HG03159 (cell line): Measurements from ENCODE around the gene PPP1R10.
"Not testable (repeated sequence)": the region's sequence is repeated elsewhere in the genome, so short reads cannot be mapped to it uniquely, and the experiment has no call there.

Experiments used
- ATAC-seq: cut with Tn5 transposase; IDR thresholded peaks from one replicate; pipeline ENCODE4 v1.9.1; 2021; ENCODE audit warnings: mild to moderate bottlenecking, moderate library complexity; ENCODE audit not compliant: unreplicated experiment

Gene PPP1R10

DNA sequence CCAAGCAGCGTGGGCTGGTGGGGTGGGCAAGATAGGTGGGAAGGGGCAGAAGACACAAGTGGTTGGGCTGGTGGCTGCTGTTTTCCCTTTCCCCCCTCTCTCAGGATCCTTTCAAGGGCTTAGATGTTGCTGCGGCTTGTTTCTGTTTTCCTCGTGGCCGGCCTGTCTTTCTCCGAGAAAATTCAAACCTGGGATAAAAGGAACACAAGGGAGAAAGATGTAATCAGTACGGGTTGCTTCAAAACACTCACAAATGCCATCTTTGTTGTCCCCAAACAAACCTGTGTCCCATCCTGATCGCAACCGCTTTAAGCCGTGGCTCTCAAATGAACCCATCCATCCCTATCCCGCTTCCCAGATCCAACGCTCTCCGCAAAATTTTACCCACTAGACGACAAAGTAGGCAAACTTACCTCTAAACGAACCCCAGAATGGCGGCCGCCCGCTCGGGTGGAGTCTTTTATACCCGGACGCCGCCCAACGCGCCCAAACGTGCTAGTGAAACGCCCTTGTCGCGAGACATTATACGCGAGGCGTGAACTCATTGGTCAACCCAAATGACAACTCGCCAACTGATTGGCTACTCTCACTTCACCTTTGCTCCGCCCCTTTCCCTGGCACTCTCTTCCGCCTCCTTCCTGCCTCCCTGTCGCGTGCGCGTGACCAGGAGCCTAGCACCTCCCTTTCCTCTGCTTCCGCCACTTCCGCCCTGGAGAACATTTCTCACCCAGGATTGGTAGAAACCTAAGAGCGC, at the start of gene PPP1R10:
PPP1R10 (minus strand) TSS at position 433 of the 754 bp plus-strand sequence. CDS start 7,299 bp downstream, outside the sequence.
- peak; percentile 81 for ATAC-seq

DNA sequence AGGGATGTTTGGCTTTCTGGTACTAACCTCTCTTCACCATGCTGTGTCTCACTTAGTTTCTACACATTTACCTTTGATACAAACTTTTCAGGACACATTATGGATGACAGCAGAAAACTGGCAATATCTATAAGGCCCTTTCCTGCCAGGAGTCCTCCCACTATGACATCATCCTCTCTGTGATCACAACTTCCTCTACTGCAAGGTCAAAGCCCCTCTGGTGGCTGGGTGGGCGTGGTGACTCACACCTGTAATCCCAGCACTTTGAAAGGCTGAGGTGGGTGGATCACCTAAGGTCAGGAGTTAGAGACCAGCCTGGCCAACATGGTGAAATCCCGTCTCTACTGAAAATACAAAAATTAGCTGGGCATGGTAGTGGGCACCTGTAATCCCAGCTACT, 49.3 kb upstream of the PPP1R10 start:
- not testable (repeated sequence) for ATAC-seq

DNA sequence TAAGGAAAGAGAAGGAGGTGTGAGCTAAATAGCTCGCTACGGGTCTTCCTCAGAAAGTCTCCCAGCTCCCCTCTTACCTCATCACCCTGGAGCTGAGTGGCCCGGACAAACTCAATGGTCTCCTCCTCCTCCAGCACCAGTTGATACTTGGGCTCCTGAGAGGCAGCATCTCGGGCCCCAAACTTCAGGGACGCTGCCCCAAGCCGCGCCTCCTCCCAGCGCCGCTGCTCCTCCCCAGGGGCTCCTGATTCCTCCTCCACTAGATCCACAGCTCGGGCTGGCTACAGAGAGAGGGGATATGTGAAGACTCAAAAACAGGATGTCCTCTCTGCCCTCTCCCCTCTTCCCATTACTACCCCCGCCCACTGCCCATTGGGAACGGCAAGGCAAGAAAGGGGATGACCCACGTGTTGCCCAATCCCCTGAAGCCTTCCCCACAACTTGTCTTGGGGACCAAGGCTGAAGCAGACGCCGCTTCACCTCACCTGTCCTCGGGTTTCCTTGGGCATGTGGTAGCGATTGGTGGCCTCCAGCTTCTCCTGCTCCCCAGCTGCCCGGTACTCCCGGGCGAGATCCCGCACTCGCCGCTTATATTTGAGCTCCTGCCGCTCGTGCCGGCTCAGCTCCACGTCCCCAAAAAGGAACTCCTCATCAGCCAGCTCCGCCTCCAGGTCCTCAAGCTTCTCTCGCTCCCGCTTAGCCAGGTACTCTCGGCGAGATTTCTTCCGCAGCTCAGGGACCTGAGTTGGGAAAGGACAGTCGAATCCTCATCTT, 48.1 kb upstream of the PPP1R10 start:
- ATAC-seq: no peak

DNA sequence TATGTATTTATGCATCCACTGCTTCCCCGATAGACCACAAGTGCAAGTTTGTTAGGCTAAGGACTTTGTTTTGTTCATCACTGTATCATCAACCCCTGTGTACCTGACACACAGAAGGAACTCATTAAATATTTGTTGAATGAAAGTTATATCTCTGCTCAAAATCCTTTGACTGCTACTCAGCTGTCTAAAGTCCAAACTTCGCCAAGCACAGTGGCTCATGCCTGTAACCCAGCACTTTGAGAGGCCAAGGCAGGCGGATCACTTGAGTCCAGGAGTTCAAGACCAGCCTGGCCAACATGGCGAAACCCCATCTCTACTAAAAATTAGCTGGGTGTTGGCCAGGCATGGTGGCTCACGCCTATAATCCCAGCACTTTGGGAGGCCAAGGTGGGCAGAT, 40.9 kb upstream of the PPP1R10 start:
- not testable (repeated sequence) for ATAC-seq

DNA sequence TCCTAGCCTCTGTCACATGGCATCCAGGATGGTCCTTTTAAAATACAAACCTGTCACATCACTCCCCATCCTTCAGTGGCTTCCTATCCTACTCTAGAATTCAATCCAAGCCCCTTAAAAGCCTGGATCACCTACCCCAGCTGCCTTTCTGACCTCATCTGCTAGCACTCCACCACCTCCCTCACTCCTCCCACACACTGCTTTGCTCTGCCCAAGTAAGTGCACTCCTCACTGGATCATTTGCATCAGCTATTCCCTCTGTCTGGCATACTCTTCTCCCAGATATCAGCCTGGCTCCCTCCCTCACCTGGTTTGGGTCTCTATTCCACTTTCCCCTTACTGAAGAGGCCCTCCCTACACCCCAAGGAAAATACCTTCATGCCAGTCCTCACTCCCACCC, 40.4 kb upstream of the PPP1R10 start:
- no peak for ATAC-seq

DNA sequence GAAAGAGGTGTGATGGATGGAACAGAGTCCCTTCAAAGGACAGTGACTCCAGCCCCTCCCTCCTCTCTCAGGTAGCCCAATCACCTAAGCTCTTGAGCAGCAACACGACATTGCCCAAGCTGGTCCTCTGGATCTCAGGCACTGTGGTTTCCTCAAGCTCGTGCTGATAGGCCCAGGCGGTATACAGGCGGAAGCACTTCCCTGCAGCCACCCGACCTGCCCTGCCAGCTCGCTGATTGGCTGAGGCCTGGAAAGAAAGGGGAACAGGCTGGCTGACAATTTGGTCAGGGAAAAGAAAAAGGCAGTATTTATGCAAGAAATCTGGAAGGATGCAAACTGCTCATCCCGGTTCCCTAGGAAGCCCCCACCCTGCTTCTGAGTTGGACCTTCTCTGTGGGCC, 39.5 kb upstream of the PPP1R10 start:
- no peak for ATAC-seq

DNA sequence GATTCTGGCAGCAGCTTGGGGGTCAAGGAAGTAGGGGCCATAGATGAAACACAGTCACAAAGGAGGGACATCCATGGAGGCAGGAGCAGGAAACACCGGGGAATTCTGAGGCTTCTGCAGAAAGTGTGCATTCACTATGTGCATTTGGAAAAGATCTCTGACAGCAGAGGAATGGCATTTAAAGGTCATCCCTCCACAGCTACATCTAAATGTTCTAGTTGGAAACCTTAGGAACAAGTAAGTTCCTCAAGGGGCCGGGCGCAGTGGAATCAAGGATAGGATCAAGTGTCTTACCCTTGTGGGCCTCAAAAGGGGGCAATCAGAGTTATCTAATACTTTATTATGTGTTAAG, 38.7 kb upstream of the PPP1R10 start:
- ATAC-seq: no peak

DNA sequence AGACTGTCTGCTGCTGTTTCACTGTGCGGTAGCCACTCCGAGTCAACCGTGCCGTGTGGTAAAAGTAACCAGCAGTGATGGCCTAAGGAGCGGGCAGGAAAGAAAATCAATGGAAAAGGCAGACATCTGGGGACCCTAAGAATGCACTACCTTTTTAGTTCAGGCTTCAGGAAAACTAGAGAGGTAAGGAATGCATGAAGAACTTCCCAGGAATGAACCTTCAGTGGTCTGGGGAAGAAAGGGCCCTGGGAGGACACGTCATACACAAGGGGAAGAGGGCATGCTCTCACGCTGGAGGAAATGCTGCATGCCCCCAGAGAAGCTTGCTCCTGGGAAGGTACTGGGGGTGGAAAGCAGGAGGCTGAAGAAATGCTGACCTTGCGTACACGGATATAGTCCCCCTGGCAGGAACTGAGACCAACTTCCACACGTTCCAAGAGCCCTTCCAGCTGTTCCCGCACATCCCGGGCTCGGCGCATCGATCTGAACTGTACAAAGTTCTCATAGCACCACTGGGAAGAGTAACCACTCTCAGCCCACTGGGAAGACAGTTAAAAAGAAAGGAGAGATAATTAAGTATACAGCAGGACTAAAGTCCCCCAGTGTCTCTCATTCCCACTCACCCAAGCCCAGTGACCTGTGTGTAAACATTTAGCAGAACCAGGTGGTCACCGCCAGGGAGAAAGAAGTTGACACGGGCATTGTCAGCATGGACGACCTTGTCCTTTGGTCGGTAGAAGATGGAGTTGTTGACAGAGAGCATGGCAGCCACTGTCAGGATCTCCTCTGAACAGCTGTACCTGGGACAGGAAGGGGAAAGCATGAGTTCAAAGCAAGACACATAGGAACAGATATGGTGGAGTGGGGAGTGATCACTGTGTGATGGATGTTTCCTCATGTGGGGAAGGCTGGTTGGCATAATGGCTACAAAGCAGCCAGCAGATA, 38.0 kb upstream of the PPP1R10 start:
- no peak for ATAC-seq

DNA sequence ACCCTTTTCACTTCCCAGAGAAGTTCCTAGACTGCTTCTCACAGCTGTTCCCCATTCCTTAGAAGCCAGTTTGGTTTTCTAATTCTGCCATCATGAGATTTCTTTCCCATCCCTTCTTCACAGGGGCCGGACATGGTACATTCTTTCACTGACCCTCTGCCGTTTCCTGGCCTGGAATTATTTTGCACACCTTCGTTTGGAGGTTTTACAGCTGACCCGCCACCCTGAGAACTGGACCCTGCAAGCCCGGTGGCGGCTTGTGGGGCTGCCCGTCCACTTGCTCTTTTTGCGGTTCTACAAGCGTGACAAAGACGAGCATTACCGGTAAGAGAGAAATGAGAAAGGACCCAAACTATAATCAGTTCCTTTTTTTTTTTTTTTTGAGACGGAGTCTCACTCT, 34.1 kb upstream of the PPP1R10 start:
- no peak for ATAC-seq

DNA sequence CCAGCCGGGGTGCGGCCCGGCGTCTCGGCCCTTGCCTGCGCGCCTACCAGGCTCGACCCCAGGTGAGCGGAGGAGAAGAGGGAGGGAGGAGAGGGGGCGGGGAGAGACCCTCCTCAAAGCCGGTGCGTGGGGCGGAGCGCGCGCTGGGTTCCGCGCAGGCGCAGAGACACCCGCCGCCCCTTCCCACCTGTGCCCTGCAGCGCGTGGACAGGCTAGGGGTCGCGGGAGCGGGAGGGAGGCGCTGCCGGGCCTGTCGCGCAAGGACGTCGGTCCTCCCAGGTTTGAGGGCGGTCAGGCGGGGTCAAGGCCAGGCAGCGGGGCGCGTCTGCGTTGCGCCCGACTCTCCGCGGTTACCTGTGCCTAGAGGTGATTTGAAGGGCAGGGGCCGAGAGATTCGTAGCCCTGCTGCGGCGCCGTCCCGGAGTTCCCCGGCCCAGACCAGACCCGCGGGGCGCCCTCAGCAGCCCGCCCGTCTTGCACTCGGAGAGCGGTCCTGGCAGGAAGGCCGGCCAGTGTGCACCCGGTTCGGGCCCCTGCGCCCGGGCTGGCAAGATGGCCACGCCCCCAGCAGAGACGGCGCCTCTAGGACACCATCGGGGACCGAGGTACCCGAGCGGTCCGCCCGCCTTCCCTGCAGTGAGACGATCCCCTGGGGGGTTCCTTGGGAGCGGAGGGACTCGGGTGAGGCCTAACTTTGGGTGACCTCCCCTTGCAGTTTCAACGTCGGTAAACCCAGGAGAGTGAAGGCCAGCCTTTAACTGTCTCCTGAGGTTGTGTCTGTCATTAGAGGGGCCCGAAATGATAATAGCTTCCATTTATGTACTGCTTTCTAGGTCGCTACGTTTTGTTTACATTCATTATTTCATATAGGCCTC, 30.4 kb upstream of the PPP1R10 start:
- ATAC-seq: peak; percentile 57

DNA sequence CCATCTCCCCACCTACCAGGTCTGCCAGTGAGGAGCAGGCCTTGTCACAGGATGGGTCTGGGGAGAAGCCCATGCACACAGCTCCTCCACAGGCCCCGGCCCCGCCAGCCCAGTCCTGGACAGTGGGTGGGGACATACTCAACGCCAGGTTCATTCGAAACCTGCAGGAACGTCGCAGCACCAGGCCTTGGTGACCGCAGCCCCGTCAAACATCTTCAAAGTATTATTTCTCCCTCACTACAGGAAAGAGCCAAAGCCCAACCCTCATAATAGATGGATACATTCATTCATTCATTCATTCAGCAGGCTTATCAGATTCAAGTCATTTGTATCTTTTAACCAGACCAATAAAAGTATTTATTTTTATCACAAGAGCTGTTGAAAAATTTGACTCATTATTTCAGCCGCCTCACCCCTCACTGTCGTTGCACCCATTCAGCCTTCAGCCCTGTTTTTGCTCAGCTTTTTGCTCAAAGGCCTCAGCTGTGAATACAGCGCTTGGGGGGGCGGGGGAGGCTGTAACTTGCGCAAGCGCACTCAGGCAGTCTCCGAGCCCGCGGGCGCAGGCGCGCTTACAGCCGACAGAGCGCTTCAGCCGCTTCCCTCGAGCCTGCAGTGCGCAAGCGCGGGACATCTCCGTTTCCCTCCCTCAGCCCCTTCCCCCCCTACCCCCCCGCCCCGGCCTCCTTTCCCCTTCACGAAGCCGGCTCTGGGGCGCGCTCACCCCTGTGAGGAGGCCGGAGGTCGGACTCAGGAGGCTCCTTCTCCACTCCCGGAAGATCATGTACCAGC, 29.6 kb upstream of the PPP1R10 start, which contains the start of gene C6orf136:
C6orf136 (plus strand) TSS at position 684 of the 792 bp plus-strand sequence; CDS start at position 783, 99 bp downstream.
- ATAC-seq: peak; percentile 59

DNA sequence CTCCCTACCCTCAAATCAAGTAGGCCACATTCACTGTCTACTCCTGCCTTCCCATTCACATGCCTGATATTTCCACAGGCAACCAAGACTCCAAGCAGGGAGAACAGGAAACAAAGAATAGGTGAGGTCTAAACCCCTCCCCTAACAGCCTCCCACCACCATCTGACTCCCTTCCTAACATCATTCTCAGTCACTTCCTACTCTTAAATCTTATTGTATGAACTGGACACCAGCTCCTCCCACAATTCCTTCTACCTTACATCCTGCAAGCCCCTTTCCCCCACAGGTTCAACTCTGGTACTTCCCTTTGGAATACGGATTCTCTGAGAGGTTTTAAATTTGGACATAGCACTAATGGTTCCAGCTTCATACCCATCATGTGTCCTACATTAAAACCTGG, 28.9 kb upstream of the PPP1R10 start:
- ATAC-seq: no peak

DNA sequence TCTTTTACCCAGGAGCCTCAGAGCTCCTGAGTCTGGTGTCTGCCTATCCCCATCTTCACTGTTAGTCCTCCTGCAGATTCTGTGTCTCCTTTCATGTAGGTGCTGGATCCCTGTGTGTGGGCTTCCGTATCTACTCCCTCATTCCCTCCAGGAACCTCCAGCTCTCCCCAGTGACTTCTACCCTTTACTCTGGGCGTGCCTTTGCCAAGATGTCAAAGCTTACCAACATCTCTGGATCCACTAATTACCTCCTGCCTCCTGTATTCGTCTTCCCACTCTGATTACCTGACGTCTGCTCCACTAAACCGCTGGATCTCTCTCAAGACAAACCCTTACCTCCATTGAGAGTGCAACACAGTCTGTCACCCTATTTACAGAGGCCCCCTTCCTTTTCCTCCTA, 27.7 kb upstream of the PPP1R10 start:
- ATAC-seq: no peak

DNA sequence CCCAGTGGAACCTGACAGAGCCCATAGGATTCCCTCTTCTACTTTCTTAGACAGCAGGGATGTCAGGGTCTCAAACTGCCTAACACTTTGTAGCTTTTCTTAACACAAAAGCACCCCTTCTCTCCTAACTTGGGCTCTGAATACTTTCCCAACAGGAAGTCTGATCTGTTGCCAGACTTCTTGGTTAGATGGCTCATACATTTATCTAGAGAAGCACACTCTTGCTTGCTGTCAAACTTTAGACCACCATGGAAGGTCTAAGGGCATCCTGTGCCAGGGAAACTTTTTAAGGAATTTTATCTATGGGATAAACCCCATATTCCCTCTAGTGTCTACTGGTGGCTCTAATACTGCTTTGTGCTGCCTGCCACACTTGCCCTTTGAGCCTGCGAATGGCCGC, 26.6 kb upstream of the PPP1R10 start:
- no peak for ATAC-seq

DNA sequence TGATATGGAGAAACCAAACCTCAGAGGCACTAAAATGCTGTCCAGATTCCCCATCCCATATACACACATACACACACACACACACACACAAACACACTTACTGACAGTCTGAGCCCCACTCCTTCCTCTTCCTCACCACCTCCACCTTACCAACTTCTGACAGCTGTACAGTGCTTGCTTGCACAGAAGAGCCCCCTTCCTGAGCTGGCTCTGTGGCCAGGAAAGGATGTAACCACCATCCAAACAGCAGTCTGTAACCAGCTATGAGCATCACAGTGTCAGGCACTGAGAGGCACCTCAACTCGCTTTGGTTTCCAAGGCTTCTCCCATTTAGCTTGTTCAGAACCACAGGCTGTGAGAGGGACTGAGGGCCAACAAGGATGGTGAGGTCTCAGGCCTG, 24.0 kb upstream of the PPP1R10 start:
- ATAC-seq: no peak

DNA sequence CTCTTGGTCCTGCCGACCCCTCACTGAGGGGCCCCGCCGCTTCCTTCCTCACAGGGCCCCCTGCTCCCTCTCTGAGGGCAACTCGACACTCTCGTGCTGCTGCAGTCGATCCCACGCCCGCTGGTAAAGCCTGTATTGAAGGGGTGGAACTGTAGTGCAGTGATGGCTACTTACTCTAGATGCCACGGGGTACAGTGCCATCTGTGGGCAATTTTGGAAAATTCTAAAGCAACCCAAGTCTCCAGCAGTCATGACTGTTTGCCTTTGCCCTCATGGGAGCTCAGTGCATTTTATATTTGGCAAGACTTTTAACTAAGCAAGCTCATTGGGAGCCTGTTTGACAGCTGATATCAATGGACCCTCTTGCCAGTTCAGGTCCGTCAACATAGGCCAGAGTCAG, 23.4 kb upstream of the PPP1R10 start:
- ATAC-seq: no peak

DNA sequence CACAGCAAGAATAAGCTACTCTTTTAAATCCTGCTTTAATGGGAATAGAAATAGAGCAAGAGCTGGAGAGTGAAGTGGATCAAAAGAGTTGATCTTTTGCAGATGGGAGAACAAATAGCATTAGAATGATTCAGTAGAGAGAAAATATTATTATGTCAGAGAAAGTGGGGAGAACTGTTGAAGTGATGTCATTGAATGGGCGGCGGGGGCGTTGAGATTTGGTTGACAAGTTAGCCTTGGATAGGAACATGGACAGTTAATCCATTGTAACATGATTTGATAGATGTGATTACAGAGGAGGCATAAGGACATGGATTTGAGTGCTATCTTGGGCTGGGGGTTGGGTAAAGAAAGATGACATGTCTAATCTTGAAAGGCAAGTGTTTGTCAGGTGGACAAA, 18.8 kb upstream of the PPP1R10 start:
- no peak for ATAC-seq

DNA sequence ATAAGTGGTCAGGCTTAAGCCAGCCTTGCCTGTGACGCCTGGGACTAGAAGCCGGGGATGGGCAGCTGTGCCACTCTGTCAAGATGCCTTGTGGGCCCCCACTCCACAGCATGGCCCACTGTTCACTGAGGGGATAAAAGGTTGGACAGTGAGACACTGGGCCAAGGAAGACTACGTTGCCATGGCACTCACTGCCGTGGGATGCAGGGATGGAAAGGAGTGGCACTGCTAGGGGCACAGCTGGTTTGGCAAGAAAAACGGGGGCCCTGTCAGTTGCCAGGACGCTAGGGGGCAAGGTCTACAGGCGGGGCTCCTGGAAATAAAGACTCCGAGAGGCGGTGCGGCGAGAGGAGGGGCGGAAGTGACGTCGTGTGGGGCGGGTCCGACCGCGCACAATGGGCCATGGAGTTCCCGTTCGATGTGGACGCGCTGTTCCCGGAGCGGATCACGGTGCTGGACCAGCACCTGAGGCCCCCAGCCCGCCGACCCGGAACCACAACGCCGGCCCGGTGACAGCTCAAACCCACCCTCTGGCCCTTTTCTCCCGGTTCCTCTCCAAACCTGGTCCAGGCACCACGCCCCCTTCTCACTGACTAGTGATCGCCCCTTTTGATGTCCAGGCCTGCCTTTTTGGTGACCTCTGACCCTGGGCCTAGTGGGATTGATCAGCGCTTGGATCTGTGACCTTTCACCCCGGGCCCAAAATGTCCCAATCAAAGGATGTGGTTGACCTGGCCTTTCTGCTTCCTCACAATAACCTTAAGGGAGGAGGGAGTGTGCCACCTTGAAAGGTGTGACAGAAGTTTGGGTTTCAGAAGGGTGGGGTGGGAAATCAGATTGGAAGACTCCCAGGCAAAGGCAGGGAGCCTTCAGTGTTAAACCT, 9.7 kb upstream of the PPP1R10 start, which contains the start of gene ATAT1:
ATAT1 (plus strand) TSS at position 391 of the 883 bp plus-strand sequence.
- peak; percentile 80 for ATAC-seq
